ENCODE results near the gene YAE1.

Gene YAE1

DNA sequence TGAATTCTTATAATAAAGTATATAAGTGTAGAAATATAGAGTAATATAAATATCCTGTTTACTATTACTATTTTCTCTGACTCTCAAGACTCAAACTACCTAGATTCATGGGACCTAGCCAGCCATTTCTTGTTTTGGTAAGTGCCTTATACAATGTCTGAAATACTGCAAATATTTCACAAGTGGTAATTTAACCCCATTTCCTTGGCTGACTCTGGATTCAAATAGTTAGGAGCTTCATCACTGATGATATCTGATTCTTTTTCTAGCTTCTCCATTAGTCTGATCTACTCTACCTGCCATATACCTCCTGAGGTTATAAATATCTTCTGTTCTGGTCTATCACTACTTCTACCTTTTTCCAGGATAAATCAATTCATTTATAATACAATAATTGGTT is 50.8 kb downstream of the YAE1 start:
- Histone ChIP-seq H3K4me2 (ENCODE audit: low read length) (no peak overlapping the region), H3K4me3 (ENCODE audit: low read depth, low read length) (no peak overlapping the region), H3K27ac (ENCODE audit: low read depth, low read length) (no peak overlapping the region), H2BK120ac (ENCODE audit: insufficient read depth, low read length, poor library complexity) (no peak overlapping the region), H3K4ac (ENCODE audit: low read depth, low read length) (no peak overlapping the region), H3K9ac (ENCODE audit: low read length) (no peak overlapping the region), H2BK5ac (ENCODE audit: low read depth, low read length, poor library complexity) (no peak overlapping the region), H3K23ac (ENCODE audit: low read length) (no peak overlapping the region), H4K91ac (ENCODE audit: low read depth, low read length) (no peak overlapping the region), H4K8ac (ENCODE audit: low read depth, low read length) (no peak overlapping the region), H3K14ac (ENCODE audit: low read length) (no peak overlapping the region), H3K79me2 (ENCODE audit: control insufficient read depth, insufficient read depth, low read length, poor library complexity) (no peaks in the 10 kb centered on the region), H2AK5ac (ENCODE audit: low read length) (no peak overlapping the region), H3K4me1 (ENCODE audit: control insufficient read depth in 1 of 2, insufficient read depth in 2 of 2, low read length in 2 of 2) (no peaks in the 10 kb centered on the region), H4K12ac (ENCODE audit: low read depth, low read length) (no peak overlapping the region), H3K27me3 (ENCODE audit: insufficient read depth, low read length) (no peaks in the 10 kb centered on the region), H3K79me1 (ENCODE audit: low read length) (no peaks in the 10 kb centered on the region), H3K36me3 (ENCODE audit: control insufficient read depth in 1 of 2, insufficient read depth in 2 of 2, low read length in 2 of 2) (no peaks in the 10 kb centered on the region), H2BK12ac (ENCODE audit: low read length) (no peak overlapping the region), H3K9me3 (ENCODE audit: insufficient read depth, low read depth, low read length) (no peaks in the 10 kb centered on the region), H2AFZ (ENCODE audit: insufficient read depth, low read length, poor library complexity) (no peak overlapping the region), H3K18ac (ENCODE audit: low read length) (no peak overlapping the region)
- DNase-seq = peak in 1 of 2 donors; percentile 19

DNA sequence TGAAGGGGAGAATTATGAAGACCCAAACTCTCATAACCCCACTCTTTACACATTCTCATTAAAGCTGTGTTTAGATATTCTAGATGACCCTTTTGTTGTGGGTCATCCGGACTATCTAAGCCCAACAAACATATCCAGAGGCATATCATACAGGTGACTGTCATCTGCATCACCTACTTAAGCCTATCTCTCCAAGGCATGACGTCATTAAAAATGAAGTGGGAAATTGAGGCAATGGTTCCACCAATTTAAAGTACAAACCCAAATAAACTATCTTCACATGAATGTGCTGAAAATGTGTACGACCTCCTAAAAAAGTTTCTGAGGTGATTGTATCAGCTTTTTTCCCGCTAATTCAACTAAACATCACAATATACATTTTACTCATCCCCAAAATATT is 52.7 kb downstream of the YAE1 start:
- no peak overlapping the region for H3K23ac ChIP-seq (ENCODE audit: low read length)
- H3K4ac ChIP-seq (ENCODE audit: low read depth, low read length) = no peak overlapping the region
- no peak overlapping the region for H4K8ac ChIP-seq (ENCODE audit: low read depth, low read length)
- H3K36me3 ChIP-seq (ENCODE audit: control insufficient read depth in 1 of 2, insufficient read depth in 2 of 2, low read length in 2 of 2) = no peaks in the 10 kb centered on the region
- no peak overlapping the region for H2AFZ ChIP-seq (ENCODE audit: insufficient read depth, low read length, poor library complexity)
- DNase-seq = no peak
- H3K27ac ChIP-seq (ENCODE audit: low read depth, low read length) = no peak overlapping the region
- H3K9me3 ChIP-seq (ENCODE audit: insufficient read depth, low read depth, low read length) = no peaks in the 10 kb centered on the region
- no peaks in the 10 kb centered on the region for H3K4me1 ChIP-seq (ENCODE audit: control insufficient read depth in 1 of 2, insufficient read depth in 2 of 2, low read length in 2 of 2)
- no peak overlapping the region for H4K91ac ChIP-seq (ENCODE audit: low read depth, low read length)
- H2BK12ac ChIP-seq (ENCODE audit: low read length) = no peak overlapping the region
- no peak overlapping the region for H4K12ac ChIP-seq (ENCODE audit: low read depth, low read length)
- H3K4me2 ChIP-seq (ENCODE audit: low read length) = no peak overlapping the region
- H3K79me1 ChIP-seq (ENCODE audit: low read length) = peaks cover 11% of the 10 kb centered on the region
- H2BK5ac ChIP-seq (ENCODE audit: low read depth, low read length, poor library complexity) = no peak overlapping the region
- no peaks in the 10 kb centered on the region for H3K27me3 ChIP-seq (ENCODE audit: insufficient read depth, low read length)
- H3K9ac ChIP-seq (ENCODE audit: low read length) = no peak overlapping the region
- H3K79me2 ChIP-seq (ENCODE audit: control insufficient read depth, insufficient read depth, low read length, poor library complexity) = peaks cover 10% of the 10 kb centered on the region
- H2BK120ac ChIP-seq (ENCODE audit: insufficient read depth, low read length, poor library complexity) = no peak overlapping the region
- H3K14ac ChIP-seq (ENCODE audit: low read length) = no peak overlapping the region
- no peak overlapping the region for H3K4me3 ChIP-seq (ENCODE audit: low read depth, low read length)
- no peak overlapping the region for H3K18ac ChIP-seq (ENCODE audit: low read length)
- H2AK5ac ChIP-seq (ENCODE audit: low read length) = no peak overlapping the region
- 100% methylated on average over 1 of the region's 4 CpGs for WGBS (ENCODE audit: extremely low coverage, insufficient coverage, insufficient read length)

DNA sequence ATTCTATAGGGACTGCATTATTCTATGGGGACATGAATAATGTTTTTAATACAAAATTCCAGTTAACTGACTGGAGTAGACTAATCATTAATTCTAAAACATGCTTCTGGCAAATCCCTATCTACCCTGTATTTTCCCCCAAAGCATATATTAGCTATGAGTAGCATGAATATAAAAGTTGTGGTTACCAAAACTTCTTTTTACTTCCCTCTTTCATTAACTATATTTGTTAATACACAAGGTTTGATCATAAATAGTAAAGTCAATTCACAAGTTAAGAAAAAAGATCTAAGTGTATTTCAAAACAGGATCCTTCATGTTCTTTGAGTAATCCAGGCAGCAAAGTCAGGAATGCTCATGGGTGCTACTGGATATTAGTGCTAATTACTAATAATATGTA is 54.3 kb downstream of the YAE1 start:
- H2BK5ac ChIP-seq (ENCODE audit: low read depth, low read length, poor library complexity) = no peak overlapping the region

DNA sequence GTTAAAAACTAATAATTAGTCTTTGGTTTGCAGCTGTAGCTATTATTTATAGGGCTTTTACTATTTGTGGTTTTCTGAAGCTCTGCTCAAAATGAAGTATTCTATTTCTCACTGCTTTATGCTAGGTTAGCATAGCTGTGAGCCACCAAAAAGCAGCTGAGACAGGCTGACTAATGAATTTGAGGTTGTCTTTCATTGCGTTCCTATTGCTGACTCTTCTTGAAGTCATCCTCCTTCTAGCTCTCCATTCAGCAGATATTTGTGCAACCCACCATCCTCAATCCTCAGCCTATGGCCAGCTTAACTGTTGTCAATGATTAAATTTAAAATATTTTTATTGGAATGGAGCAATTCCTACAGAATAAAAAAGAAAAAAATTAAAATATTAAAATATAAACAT is 55.1 kb downstream of the YAE1 start:
- no peak overlapping the region for H2AK5ac ChIP-seq (ENCODE audit: low read length)
- no peak overlapping the region for H4K8ac ChIP-seq (ENCODE audit: low read depth, low read length)
- no peak overlapping the region for H3K4me3 ChIP-seq (ENCODE audit: low read depth, low read length)
- H3K36me3 ChIP-seq (ENCODE audit: control insufficient read depth in 1 of 2, insufficient read depth in 2 of 2, low read length in 2 of 2) = no peaks in the 10 kb centered on the region
- H3K4ac ChIP-seq (ENCODE audit: low read depth, low read length) = no peak overlapping the region
- H3K23ac ChIP-seq (ENCODE audit: low read length) = no peak overlapping the region
- H3K27ac ChIP-seq (ENCODE audit: low read depth, low read length) = no peak overlapping the region
- H3K4me1 ChIP-seq (ENCODE audit: control insufficient read depth in 1 of 2, insufficient read depth in 2 of 2, low read length in 2 of 2) = peaks cover 0 to 3% of the 10 kb centered on the region in 2 experiments
- H2BK12ac ChIP-seq (ENCODE audit: low read length) = no peak overlapping the region
- H3K4me2 ChIP-seq (ENCODE audit: low read length) = no peak overlapping the region
- no peak overlapping the region for H3K9ac ChIP-seq (ENCODE audit: low read length)
- no peak overlapping the region for H4K91ac ChIP-seq (ENCODE audit: low read depth, low read length)
- no peaks in the 10 kb centered on the region for H3K27me3 ChIP-seq (ENCODE audit: insufficient read depth, low read length)
- no peak overlapping the region for H4K12ac ChIP-seq (ENCODE audit: low read depth, low read length)
- no peak overlapping the region for H2BK5ac ChIP-seq (ENCODE audit: low read depth, low read length, poor library complexity)
- H2BK120ac ChIP-seq (ENCODE audit: insufficient read depth, low read length, poor library complexity) = no peak overlapping the region
- no peak overlapping the region for H3K18ac ChIP-seq (ENCODE audit: low read length)
- WGBS (ENCODE audit: extremely low coverage, insufficient coverage, insufficient read length) = no CpG with 5 or more reads among the region's 1 CpG
- H3K14ac ChIP-seq (ENCODE audit: low read length) = no peak overlapping the region
- H3K9me3 ChIP-seq (ENCODE audit: insufficient read depth, low read depth, low read length) = no peaks in the 10 kb centered on the region
- H3K79me2 ChIP-seq (ENCODE audit: control insufficient read depth, insufficient read depth, low read length, poor library complexity) = peaks cover 17% of the 10 kb centered on the region
- DNase-seq = peak in 1 of 2 donors; percentile 25
- no peak overlapping the region for H2AFZ ChIP-seq (ENCODE audit: insufficient read depth, low read length, poor library complexity)
- peaks cover 13% of the 10 kb centered on the region for H3K79me1 ChIP-seq (ENCODE audit: low read length)

More for the DNA sequence above, 54.3 kb downstream of the YAE1 start:
- Histone ChIP-seq H3K9me3 (ENCODE audit: insufficient read depth, low read depth, low read length) (no peaks in the 10 kb centered on the region), H3K18ac (ENCODE audit: low read length) (no peak overlapping the region), H3K79me1 (ENCODE audit: low read length) (peaks cover 13% of the 10 kb centered on the region), H3K4me3 (ENCODE audit: low read depth, low read length) (no peak overlapping the region), H4K8ac (ENCODE audit: low read depth, low read length) (no peak overlapping the region), H3K79me2 (ENCODE audit: control insufficient read depth, insufficient read depth, low read length, poor library complexity) (peaks cover 17% of the 10 kb centered on the region), H2BK120ac (ENCODE audit: insufficient read depth, low read length, poor library complexity) (no peak overlapping the region), H4K12ac (ENCODE audit: low read depth, low read length) (no peak overlapping the region), H3K27ac (ENCODE audit: low read depth, low read length) (no peak overlapping the region), H3K23ac (ENCODE audit: low read length) (no peak overlapping the region), H3K4ac (ENCODE audit: low read depth, low read length) (no peak overlapping the region), H3K4me1 (ENCODE audit: control insufficient read depth in 1 of 2, insufficient read depth in 2 of 2, low read length in 2 of 2) (peaks cover 0 to 3% of the 10 kb centered on the region in 2 experiments), H3K9ac (ENCODE audit: low read length) (no peak overlapping the region), H3K36me3 (ENCODE audit: control insufficient read depth in 1 of 2, insufficient read depth in 2 of 2, low read length in 2 of 2) (no peaks in the 10 kb centered on the region), H2AK5ac (ENCODE audit: low read length) (no peak overlapping the region), H4K91ac (ENCODE audit: low read depth, low read length) (no peak overlapping the region), H3K14ac (ENCODE audit: low read length) (no peak overlapping the region), H2AFZ (ENCODE audit: insufficient read depth, low read length, poor library complexity) (no peak overlapping the region), H3K4me2 (ENCODE audit: low read length) (no peak overlapping the region), H2BK12ac (ENCODE audit: low read length) (no peak overlapping the region), H3K27me3 (ENCODE audit: insufficient read depth, low read length) (no peaks in the 10 kb centered on the region)
- DNase-seq = no peak
